ENCODE measurements around the gene DEF6.

Gene DEF6

DNA sequence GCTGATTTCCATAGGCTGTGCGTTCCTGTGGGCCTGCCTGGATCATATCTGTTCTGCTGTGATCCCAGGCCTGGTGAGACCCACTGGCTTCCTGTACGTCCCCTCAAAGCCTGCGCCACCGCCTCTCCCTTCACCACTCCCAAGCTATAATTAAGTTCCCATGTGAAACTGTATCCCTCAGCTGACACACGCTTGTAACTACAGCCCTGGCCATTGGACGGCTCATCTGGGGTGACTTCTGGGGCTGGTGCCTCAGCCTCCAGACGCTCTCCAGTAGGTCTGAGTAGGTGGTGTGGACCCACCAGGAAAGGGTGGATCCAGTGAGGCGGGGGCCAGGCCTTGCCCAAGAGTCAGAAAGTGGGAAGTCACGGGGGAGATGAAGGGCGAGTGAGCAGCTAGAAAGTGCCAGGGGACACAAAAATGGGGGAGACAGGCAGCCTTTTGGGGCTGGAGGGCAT is 65.7 kb downstream of the DEF6 start:
- Mint-ChIP-seq H3K4me3 (no peak overlapping the region), H3K9me3 (no peaks in the 10 kb centered on the region), H3K27me3 (no peaks in the 10 kb centered on the region), H3K4me1 (ENCODE audit: low read depth) (peaks cover 53% of the 10 kb centered on the region), H3K36me3 (ENCODE audit: low read depth) (peaks cover 27% of the 10 kb centered on the region), H3K27ac (no peak overlapping the region)

- peaks cover 64% of the 10 kb centered on the region for H3K4me1 Mint-ChIP-seq (ENCODE audit: low read depth)
- H3K4me3 Mint-ChIP-seq, result no peak overlapping the region
- peak overlapping the region; percentile 69 for H3K27ac Mint-ChIP-seq
- H3K36me3 Mint-ChIP-seq (ENCODE audit: low read depth), result peaks cover 30% of the 10 kb centered on the region
- H3K27me3 Mint-ChIP-seq, result no peaks in the 10 kb centered on the region
- H3K9me3 Mint-ChIP-seq, result no peaks in the 10 kb centered on the region
Observed at GRCh38 chr6:35365594-35366203, 68.1 kb downstream of the DEF6 start.

GRCh38 chr6:35366204-35366596 is 68.6 kb downstream of the DEF6 start:
- Mint-ChIP-seq H3K27ac (peak overlapping the region; percentile 69), H3K4me1 (ENCODE audit: low read depth) (peaks cover 69% of the 10 kb centered on the region), H3K36me3 (ENCODE audit: low read depth) (peaks cover 30% of the 10 kb centered on the region), H3K4me3 (no peak overlapping the region), H3K9me3 (no peaks in the 10 kb centered on the region), H3K27me3 (no peaks in the 10 kb centered on the region)

- Mint-ChIP-seq H3K4me3 (no peak overlapping the region), H3K27me3 (no peaks in the 10 kb centered on the region), H3K9me3 (no peaks in the 10 kb centered on the region), H3K36me3 (ENCODE audit: low read depth) (peaks cover 30% of the 10 kb centered on the region), H3K4me1 (ENCODE audit: low read depth) (peaks cover 69% of the 10 kb centered on the region), H3K27ac (peak overlapping the region; percentile 84)
Observed at GRCh38 chr6:35367646-35368037, 70.0 kb downstream of the DEF6 start.

DNA sequence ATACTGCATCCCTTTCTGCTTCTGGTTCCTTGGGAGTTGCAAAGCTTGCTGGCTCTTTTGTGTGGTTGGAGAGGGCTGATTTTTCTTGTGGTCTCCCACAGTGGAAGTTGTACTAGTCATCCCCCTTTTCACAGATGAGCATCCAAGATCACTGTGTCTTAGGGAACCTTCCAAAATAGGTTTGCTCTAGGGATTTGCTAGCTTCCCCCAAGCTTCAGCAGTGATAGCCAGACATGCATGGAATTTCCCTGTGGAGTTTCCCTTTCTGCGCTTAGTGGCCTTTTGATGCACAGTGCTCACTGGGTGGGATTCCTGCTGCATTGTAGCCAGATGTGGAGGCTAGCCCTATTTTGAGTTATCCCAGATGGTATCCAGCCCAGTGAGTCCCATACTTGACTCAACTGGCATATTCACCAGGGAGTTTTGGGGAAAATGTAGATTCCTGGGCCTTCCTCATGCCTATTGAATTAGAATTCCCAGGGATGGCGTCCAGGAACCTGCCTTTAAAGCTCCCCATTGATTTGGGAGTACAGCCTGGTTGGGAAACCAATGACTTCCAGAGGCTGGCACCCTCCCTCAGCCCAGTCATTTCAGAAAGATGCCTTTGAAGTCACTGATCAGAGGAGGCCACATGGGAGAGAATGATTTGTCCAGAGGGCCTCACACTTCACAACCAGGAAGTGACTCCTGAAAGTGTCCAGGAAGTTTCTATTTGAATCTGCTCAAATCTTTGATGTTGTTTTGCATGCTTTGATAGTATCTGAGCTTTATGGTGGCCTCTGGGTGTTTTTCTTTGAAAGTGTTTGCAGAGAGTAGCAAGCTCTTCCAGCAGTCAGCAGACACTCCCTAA is 70.6 kb downstream of the DEF6 start:
- no peaks in the 10 kb centered on the region for H3K27me3 Mint-ChIP-seq
- peaks cover 63% of the 10 kb centered on the region for H3K4me1 Mint-ChIP-seq (ENCODE audit: low read depth)
- no peak overlapping the region for H3K4me3 Mint-ChIP-seq
- no peaks in the 10 kb centered on the region for H3K9me3 Mint-ChIP-seq
- peaks cover 30% of the 10 kb centered on the region for H3K36me3 Mint-ChIP-seq (ENCODE audit: low read depth)
- peak overlapping the region; percentile 84 for H3K27ac Mint-ChIP-seq

DNA sequence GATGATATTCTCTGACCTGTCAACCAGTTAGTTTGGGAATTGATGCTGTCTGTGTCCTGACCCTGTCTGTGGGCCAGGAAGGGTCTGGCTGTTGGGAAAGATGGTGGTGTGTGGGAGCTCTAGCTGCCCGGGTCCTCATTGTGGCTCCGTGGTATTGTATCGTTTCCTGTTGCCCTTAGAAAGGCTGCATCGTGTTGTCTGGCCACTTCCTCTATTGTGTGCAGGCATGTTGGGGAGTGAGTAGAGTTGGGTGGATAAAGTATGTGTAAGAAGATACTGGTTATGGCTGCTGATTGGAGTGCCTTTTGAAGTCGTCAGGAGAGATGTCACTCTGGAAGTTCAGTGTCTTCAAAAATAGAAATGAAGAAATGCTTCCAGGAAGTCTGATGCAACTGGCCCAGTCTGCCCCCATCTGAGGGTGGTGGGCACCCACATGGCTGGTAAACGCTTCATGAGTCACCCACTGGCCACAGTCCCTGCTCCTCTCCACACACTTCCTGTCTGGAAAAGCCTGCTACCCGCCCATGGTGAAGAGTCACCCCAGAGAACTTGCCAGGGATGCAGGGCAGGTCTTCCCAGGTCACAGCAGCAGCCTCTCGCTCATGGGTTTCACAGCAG is 72.6 kb downstream of the DEF6 start:
- Mint-ChIP-seq H3K4me3 (peak overlapping the region; percentile 68), H3K36me3 (ENCODE audit: low read depth) (peaks cover 30% of the 10 kb centered on the region), H3K27me3 (no peaks in the 10 kb centered on the region), H3K27ac (peak overlapping the region; percentile 94), H3K9me3 (no peaks in the 10 kb centered on the region), H3K4me1 (ENCODE audit: low read depth) (peaks cover 60% of the 10 kb centered on the region)

DNA sequence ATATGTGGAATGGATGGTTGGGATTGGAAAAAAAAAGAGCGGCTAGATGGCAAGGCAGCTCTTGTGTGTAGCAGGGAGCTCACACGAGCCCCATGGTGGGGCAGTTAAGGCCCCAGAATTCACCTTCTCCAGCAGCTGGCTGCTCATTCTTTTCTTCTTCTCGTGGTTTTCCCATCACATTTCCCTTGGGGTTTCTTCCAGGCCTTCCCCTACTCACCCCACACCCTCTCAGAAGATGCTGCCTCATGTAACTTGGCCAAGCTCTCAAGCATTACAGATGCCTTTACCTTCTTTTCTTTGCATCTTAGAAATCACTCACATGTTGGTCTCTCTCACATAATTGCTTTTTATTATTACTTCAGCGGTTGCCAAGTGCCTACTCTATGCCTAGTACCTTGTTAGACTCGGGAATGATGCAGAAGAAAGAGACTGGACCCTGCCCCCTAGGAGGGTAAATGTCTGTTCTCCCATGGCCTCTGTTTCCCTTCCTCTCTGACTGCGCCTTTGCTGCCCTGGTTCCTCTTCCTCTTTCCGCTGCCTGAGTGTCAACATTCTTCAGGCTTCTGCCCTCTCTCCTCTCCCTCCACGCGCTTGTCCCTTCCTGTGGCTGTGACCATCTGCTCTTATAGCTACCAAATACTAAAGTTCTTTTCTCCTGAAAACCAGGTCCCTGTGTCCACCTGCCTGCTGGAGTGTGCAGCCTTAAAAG is 73.3 kb downstream of the DEF6 start:
- Mint-ChIP-seq H3K36me3 (ENCODE audit: low read depth) (peaks cover 25% of the 10 kb centered on the region), H3K9me3 (no peaks in the 10 kb centered on the region), H3K27ac (peak overlapping the region; percentile 94), H3K27me3 (no peaks in the 10 kb centered on the region), H3K4me3 (peak overlapping the region; percentile 68), H3K4me1 (ENCODE audit: low read depth) (peaks cover 57% of the 10 kb centered on the region)

Measured in stimulated activated naive CD8-positive, alpha-beta T cell treated with anti-CD3 and anti-CD28 coated beads, Interleukin-15, Interleukin-2, amounts not matched to agents 100 ng/mL and 50 ng/mL, for 24 hours (primary cell).